ENCODE data around the gene OR51L1. TPM values are rescaled to one million over a fixed set of nuclear protein-coding genes. Genes with fewer than 3 reads are reported as not detected.

OR51L1 gene
- polyA plus RNA-seq, 4 donors, result 0.03 to 0.24 (median 0.07) TPM

DNA sequence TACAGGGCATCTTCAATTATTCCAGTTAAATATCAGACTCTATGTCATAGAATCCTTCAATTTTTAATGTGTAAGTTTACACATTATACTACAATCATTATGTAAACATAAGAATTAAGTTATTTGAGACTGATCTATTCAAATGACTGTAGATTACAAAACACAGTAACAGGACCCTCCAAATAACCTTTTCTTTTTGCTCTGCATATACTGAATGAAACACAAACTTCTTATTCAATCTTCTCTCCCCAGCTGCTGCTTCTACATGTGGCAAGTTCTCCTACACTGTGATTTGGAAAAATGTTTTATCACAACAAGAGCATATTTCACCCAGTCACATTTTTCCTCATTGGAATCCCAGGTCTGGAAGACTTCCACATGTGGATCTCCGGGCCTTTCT is 51.6 kb downstream of the OR51L1 start, which contains the start of gene OR52J3:
Gene OR52J3 (plus strand): TSS at position 301 of the 400 bp plus-strand sequence. CDS start 0 bp downstream, at position 301.
- DNase-seq (ENCODE audit: low read depth in 4 of 4, low spot score in 2 of 4), result no peak

DNA sequence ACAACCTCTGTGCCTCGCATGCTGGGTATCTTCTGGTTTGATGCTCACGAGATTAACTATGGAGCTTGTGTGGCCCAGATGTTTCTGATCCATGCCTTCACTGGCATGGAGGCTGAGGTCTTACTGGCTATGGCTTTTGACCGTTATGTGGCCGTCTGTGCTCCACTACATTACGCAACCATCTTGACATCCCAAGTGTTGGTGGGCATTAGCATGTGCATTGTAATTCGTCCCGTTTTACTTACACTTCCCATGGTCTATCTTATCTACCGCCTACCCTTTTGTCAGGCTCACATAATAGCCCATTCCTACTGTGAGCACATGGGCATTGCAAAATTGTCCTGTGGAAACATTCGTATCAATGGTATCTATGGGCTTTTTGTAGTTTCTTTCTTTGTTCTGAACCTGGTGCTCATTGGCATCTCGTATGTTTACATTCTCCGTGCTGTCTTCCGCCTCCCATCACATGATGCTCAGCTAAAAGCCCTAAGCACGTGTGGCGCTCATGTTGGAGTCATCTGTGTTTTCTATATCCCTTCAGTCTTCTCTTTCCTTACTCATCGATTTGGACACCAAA is 52.2 kb downstream of the OR51L1 start:
- no peak for DNase-seq (ENCODE audit: low read depth in 4 of 4, low spot score in 2 of 4)

Other genes starting within 250 kb of the OR51L1 start
- gene OR51F1, start 224.9 kb upstream of the OR51L1 start, polyA plus RNA-seq (ENCODE audit: insufficient read length in 4 of 4), result not detected
- not detected for gene OR52R1, start 190.5 kb upstream of the OR51L1 start, polyA plus RNA-seq (ENCODE audit: insufficient read length in 4 of 4)
- gene OR51F2, start 173.5 kb upstream of the OR51L1 start, polyA plus RNA-seq (ENCODE audit: insufficient read length in 4 of 4), result not detected
- gene OR51S1, start 145.6 kb upstream of the OR51L1 start, polyA plus RNA-seq (ENCODE audit: insufficient read length in 4 of 4), result not detected
- not detected for gene OR51T1, start 113.0 kb upstream of the OR51L1 start, polyA plus RNA-seq (ENCODE audit: insufficient read length in 4 of 4)
- gene OR51A7, start 91.1 kb upstream of the OR51L1 start, polyA plus RNA-seq (ENCODE audit: insufficient read length in 4 of 4), result not detected
- not detected for gene OR51G2, start 75.5 kb upstream of the OR51L1 start, polyA plus RNA-seq (ENCODE audit: insufficient read length in 4 of 4)
- gene OR51G1, start 70.5 kb upstream of the OR51L1 start, polyA plus RNA-seq (ENCODE audit: insufficient read length in 4 of 4), result not detected
- under 1 TPM in 1 of 4 donors, not detected in 3; 0.05 TPM for gene OR51A4, start 47.2 kb upstream of the OR51L1 start, polyA plus RNA-seq (ENCODE audit: insufficient read length in 4 of 4)
- not detected for gene OR51A2, start 39.1 kb upstream of the OR51L1 start, polyA plus RNA-seq (ENCODE audit: insufficient read length in 4 of 4)
- gene OR52J3, start 51.7 kb downstream of the OR51L1 start, polyA plus RNA-seq (ENCODE audit: insufficient read length in 4 of 4), result not detected
- gene OR52E2, start 64.8 kb downstream of the OR51L1 start, polyA plus RNA-seq (ENCODE audit: insufficient read length in 4 of 4), result not detected
- not detected for gene OR52E1, start 74.7 kb downstream of the OR51L1 start, polyA plus RNA-seq (ENCODE audit: insufficient read length in 4 of 4)
- under 1 TPM in 1 of 4 donors, not detected in 3; 0.03 TPM for gene OR52A5, start 143.5 kb downstream of the OR51L1 start, polyA plus RNA-seq (ENCODE audit: insufficient read length in 4 of 4)
- under 1 TPM in 3 of 4 donors, not detected in 1; 0.02 to 0.08 (median 0.05) TPM for gene OR52A1, start 159.9 kb downstream of the OR51L1 start, polyA plus RNA-seq (ENCODE audit: insufficient read length in 4 of 4)
- not detected for gene OR51V1, start 205.8 kb downstream of the OR51L1 start, polyA plus RNA-seq (ENCODE audit: insufficient read length in 4 of 4)
- gene HBB, start 232.2 kb downstream of the OR51L1 start, polyA plus RNA-seq (ENCODE audit: insufficient read length in 4 of 4), result 100 to 1,000 TPM in 3 of 4 donors, 10 to 100 TPM in 1; 91.1 to 212 (median 149) TPM
- 1 to 10 TPM; 1.2 to 4.1 (median 2.4) TPM for gene HBD, start 239.6 kb downstream of the OR51L1 start, polyA plus RNA-seq (ENCODE audit: insufficient read length in 4 of 4)

All from left renal cortex interstitium (tissue), 4 donors.